ENCODE measurements around the gene NDUFA11.

GRCh38 chr19:5900976-5901375, 2.6 kb downstream of the NDUFA11 start:
- TF ChIP-seq, protein P1, sequence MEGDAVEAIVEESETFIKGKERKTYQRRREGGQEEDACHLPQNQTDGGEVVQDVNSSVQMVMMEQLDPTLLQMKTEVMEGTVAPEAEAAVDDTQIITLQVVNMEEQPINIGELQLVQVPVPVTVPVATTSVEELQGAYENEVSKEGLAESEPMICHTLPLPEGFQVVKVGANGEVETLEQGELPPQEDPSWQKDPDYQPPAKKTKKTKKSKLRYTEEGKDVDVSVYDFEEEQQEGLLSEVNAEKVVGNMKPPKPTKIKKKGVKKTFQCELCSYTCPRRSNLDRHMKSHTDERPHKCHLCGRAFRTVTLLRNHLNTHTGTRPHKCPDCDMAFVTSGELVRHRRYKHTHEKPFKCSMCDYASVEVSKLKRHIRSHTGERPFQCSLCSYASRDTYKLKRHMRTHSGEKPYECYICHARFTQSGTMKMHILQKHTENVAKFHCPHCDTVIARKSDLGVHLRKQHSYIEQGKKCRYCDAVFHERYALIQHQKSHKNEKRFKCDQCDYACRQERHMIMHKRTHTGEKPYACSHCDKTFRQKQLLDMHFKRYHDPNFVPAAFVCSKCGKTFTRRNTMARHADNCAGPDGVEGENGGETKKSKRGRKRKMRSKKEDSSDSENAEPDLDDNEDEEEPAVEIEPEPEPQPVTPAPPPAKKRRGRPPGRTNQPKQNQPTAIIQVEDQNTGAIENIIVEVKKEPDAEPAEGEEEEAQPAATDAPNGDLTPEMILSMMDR (conservative IDR thresholded peaks at IDR 0.05; ENCODE audit: low read length) = no peak
- no peak for TF ChIP-seq EZH2phosphoT487 (IDR thresholded peaks at IDR 0.05; ENCODE audit: borderline replicate concordance)

Measured in Loucy (cell line).